BE2C (cell line): ENCODE data around the gene BEGAIN.

Source experiments
- DNase-seq: peaks from one replicate; pipeline ENCODE4 v3.0.0-alpha.2; 2020
- H3K27me3 ChIP-seq: fragments of 250-450 bp; sonication (Bioruptor Pico); 2 replicates; pipeline ENCODE4 v1.5.1; 2020; ENCODE audit warnings: mild to moderate bottlenecking
- H3K36me3 ChIP-seq: fragments of 250-450 bp; sonication (Bioruptor Pico); 2 replicates; pipeline ENCODE4 v1.5.1; 2020; ENCODE audit warnings: mild to moderate bottlenecking
- H3K4me1 ChIP-seq: fragments of 250-450 bp; sonication (Bioruptor Pico); 2 replicates; pipeline ENCODE4 v1.5.1; 2020
- H3K4me3 ChIP-seq: 2 replicates; pipeline ENCODE4 v1.5.1; 2011; ENCODE audit warnings: low read depth, low read length
- H3K9me3 ChIP-seq: fragments of 250-450 bp; sonication (Bioruptor Pico); 2 replicates; pipeline ENCODE4 v1.5.1; 2020
- TF ChIP-seq, protein P1 (sequence below): IDR thresholded peaks from 2 replicates; pipeline ENCODE4 v1.5.1; 2012; ENCODE audit warnings: mild to moderate bottlenecking, low read depth, low read length

BEGAIN gene

DNA sequence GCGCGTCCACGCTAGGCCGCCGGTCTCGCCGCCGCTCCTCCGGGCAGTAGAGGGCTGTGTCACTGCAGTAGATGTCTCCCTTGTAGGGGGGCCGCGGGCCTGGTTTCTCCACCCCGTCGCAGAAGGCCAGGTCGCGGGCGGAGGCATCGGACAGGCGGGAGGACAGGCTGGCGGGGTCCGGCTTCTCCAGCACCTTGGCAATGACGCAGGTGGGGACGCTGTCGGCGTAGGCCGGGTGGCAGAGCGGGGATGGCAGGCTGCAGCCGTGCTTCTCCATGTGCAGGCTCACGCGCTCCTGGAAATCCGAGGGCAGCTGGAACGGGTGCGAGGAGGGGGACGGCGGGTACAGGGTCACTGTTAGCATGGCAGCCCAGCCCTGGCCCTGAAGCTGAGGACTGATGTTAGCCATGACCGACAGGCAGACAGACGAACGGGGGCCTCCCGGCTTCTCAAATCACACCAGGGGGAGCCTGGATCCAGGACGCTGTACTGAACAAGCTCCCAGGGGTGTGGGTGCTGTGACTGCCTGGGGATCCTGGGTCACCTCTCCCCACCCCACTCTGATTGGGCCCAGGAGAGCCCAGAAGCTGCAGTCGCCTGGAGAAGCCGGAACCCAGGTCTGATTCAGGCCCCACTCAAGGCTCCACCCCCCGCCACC, 48.1 kb downstream of the BEGAIN start:
- Histone ChIP-seq H3K9me3 (no peaks in the 10 kb centered on the region), H3K36me3 (peaks cover 32% of the 10 kb centered on the region), H3K4me3 (no peak overlapping the region), H3K27me3 (no peaks in the 10 kb centered on the region), H3K4me1 (peaks cover 12% of the 10 kb centered on the region)
- TF ChIP-seq, protein P1, sequence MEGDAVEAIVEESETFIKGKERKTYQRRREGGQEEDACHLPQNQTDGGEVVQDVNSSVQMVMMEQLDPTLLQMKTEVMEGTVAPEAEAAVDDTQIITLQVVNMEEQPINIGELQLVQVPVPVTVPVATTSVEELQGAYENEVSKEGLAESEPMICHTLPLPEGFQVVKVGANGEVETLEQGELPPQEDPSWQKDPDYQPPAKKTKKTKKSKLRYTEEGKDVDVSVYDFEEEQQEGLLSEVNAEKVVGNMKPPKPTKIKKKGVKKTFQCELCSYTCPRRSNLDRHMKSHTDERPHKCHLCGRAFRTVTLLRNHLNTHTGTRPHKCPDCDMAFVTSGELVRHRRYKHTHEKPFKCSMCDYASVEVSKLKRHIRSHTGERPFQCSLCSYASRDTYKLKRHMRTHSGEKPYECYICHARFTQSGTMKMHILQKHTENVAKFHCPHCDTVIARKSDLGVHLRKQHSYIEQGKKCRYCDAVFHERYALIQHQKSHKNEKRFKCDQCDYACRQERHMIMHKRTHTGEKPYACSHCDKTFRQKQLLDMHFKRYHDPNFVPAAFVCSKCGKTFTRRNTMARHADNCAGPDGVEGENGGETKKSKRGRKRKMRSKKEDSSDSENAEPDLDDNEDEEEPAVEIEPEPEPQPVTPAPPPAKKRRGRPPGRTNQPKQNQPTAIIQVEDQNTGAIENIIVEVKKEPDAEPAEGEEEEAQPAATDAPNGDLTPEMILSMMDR = no peak
- DNase-seq = peak; percentile 15

DNA sequence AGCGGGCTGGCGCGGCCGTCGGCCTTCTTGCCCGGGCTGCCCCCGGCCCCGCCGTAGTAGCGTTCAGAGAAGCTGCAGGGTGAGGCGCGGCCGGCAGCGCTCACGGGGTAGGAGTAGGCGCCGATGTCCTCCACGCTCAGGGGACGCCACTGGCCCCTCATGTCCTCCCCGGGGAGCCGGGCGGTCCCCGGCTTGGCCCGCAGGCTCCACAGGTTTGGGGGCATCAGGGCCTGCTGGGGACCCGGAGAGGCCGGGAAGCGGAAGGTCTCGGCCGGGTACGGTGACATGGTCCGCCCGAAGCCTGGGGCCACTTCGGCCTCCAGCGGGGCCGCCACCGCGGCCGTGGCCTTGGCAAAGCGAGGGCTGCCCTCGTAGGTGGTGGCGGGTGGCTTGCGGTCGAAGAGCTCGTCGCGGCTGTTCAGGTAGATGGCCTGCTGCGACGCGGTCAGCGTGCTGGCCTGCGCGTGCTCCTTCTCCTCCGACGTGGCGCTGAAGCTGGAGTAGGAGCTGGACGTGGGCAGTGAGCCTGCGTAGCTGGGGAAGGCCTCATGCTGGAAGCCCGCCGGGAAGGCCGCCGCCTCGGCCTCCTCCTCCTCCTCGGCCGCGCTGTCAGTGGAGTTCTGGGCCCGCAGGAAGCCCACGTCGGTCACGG, 48.7 kb downstream of the BEGAIN start:
- Histone ChIP-seq H3K27me3 (no peaks in the 10 kb centered on the region), H3K36me3 (peaks cover 27% of the 10 kb centered on the region), H3K4me1 (peaks cover 18% of the 10 kb centered on the region), H3K4me3 (no peak overlapping the region), H3K9me3 (no peaks in the 10 kb centered on the region)
- TF ChIP-seq, protein P1 = no peak
- peak; percentile 10 for DNase-seq

DNA sequence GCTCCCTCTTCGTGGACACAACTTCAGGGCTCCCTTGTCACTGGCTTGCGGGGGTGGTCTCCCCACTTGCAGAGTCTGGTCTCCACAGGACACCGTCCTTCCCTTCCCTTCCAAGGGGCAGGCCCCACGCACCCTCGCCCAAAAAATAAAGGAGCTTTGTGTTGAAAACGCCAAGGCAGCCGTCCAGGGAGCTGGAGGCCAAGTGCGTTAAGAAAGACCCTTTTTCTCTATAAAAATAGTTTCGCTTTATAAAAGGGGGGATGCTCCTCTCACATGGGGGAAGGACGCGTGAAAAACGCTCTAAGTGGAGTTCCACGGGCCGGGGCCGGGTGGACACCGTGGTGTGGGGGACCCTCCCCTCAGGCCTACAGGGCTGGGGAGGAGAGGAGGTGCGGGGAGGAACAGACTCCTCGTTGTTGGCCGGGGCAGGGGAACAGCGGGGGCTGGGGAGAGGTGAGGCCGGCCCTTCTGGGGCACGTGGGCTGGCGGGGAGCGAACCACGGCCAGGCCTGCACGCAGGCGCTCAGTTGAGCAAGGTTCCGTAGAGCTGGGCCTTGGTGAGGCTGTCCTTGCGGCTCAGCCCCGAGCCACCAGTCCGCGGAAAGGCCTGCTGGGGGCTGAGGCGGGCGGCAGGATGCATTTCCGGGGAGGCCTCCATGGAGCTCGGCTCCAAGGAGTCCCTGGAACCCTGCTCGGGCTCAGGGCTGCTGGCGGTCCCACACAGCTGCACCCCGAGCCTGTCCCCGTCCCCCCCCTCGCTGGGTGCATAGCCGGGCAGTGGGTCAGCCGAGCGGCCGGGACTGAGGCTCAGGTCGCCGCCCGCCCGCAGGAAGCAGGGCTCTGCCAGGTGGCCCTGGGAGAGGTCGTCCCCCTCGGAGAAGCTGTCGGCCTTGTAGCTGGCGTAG, 49.5 kb downstream of the BEGAIN start:
- Histone ChIP-seq H3K4me1 (peaks cover 18% of the 10 kb centered on the region), H3K9me3 (no peaks in the 10 kb centered on the region), H3K4me3 (no peak overlapping the region), H3K36me3 (peaks cover 24% of the 10 kb centered on the region), H3K27me3 (no peaks in the 10 kb centered on the region)
- DNase-seq = peak; percentile 5
- TF ChIP-seq, protein P1 = no peak

DNA sequence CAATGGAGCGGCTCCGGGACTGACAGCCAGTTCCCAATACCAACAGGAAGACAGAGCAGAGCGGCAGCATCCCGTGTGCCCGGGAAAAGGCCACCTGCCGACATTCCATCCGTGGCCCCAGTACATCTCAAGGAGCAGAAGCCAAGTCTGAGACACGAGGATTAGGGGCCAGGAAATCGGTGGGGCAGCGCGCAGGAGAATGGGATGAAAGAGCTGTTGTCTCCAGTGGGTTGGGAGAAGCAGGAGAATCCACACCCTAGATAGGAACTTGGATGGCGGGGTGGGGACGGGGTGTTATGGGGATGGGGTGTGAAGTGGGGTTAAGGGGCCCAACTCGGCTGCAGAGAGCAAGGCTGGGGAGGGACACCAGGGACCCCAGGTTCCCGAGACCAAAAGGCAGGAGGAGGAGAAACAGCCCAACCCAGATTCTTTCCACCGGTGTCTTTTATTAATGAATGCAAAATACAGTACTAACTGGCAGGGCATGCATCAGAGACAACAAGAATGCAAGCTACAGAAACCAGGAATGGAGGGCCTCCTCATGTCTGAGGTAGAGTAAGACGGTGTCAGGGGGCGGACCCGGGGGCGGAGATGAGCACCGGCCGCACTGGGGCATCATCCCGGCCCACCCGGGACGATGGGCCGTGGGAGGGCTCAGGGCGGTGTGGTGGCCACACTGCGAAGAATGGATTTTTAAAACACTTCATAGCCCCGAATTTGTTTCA, 50.3 kb downstream of the BEGAIN start:
- Histone ChIP-seq H3K36me3 (peaks cover 21% of the 10 kb centered on the region), H3K27me3 (no peaks in the 10 kb centered on the region), H3K9me3 (no peaks in the 10 kb centered on the region), H3K4me3 (no peak overlapping the region), H3K4me1 (peaks cover 18% of the 10 kb centered on the region)
- no peak for DNase-seq
- TF ChIP-seq, protein P1 = no peak

DNA sequence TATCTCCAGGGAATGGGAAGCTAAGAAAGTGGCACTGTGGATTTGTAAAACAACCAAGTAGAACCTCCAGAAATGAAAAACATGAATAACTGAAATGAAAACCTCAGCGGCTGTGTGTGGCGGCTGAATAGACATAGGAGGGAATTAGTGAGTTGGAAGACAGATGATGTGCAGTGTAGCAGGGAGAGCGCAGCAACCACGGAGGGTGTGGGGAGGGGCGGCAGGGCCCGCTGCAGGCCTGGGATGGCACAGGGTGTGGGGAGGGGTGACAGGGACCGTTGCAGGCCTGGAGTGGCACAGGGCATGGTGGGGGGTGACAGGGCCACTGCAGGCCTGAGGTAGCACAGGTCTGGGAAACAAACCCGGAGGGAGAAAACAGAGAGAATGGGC, 51.1 kb downstream of the BEGAIN start:
- Histone ChIP-seq H3K9me3 (no peaks in the 10 kb centered on the region), H3K4me3 (no peak overlapping the region), H3K27me3 (no peaks in the 10 kb centered on the region), H3K4me1 (peaks cover 18% of the 10 kb centered on the region), H3K36me3 (peaks cover 20% of the 10 kb centered on the region)
- TF ChIP-seq, protein P1 = no peak
- peak; percentile 12 for DNase-seq
